Fibroblast of lung (primary cell): ENCODE measurements around the gene ARAP2.

Experiments used
- EZH2 ChIP-seq: IDR thresholded peaks from 2 replicates; pipeline ENCODE4 v1.5.1; 2012; ENCODE audit warnings: low read length, control low read depth, mild to moderate bottlenecking; ENCODE audit errors: missing control alignments
- TF ChIP-seq, protein P1 (sequence below), 2 donors: IDR thresholded peaks in 1 of 2; conservative IDR thresholded peaks in 1 of 2; 1 replicate in 1 of 2; 2 replicates in 1 of 2; pipeline ENCODE4 v1.5.1; 2011 to 2012; ENCODE audit warnings: low read length in 2 of 2, control low read depth in 1 of 2, inconsistent platforms in 1 of 2, low read depth in 1 of 2, mild to moderate bottlenecking in 1 of 2

DNA sequence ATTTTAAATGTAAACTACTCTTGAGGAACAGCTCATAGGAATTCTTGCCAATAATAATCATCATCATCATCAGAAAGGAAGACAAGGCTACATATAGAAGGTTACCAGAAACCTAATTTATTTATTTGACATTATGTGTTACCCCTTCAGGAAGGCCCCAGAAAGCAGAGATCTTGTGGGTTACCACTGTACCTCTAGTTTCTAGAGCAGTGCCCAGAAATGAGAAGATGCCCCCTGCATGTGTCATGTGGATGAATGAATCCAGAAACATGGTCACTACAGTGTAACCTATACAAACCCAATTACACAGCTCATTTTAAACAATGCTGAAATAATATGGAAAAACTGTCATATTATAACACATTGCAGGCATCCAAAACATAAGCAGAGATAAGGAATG lies 70.4 kb downstream of the ARAP2 start:
- TF ChIP-seq, protein P1, sequence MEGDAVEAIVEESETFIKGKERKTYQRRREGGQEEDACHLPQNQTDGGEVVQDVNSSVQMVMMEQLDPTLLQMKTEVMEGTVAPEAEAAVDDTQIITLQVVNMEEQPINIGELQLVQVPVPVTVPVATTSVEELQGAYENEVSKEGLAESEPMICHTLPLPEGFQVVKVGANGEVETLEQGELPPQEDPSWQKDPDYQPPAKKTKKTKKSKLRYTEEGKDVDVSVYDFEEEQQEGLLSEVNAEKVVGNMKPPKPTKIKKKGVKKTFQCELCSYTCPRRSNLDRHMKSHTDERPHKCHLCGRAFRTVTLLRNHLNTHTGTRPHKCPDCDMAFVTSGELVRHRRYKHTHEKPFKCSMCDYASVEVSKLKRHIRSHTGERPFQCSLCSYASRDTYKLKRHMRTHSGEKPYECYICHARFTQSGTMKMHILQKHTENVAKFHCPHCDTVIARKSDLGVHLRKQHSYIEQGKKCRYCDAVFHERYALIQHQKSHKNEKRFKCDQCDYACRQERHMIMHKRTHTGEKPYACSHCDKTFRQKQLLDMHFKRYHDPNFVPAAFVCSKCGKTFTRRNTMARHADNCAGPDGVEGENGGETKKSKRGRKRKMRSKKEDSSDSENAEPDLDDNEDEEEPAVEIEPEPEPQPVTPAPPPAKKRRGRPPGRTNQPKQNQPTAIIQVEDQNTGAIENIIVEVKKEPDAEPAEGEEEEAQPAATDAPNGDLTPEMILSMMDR (conservative IDR thresholded peaks at IDR 0.05 in 1 of 2, IDR thresholded peaks at IDR 0.05 in 1 of 2; ENCODE audit: low read depth in 1 of 2, low read length in 2 of 2) = no peak
- no peak for TF ChIP-seq EZH2
